ENCODE measurements around the gene LTBP2.
A peak's percentile ranks its signal among the peaks of the same experiment; 100 is the strongest.

The LTBP2 gene

GRCh38 chr14:74571901-74572725 lies 39.9 kb downstream of the LTBP2 start:
- DNase-seq (ENCODE audit: low read depth), result peak; percentile 99

- DNase-seq (ENCODE audit: low read depth), result no peak
Measured at GRCh38 chr14:74571441-74571841, 40.6 kb downstream of the LTBP2 start.

DNA sequence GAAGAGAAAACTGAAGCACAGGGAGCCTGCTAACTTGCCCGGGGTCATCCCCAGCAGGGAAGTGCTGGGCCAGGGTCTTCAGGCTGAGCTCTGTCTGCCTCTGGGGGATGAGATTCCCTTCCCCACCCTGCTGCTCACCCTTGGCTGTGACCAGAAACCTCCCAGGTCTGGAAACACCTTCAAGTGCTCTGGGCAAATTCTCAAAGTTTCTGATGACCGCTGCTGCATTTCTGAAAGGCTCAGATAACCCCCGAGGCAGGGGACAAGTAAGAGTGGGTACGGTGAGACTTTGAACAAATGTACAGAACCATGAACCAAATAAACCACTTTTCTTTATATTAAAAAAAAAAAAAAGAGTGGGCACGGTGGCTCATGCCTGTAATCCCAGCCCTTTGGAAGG lies 41.3 kb downstream of the LTBP2 start:
- no peak for DNase-seq (ENCODE audit: low read depth)

- DNase-seq (ENCODE audit: low read depth), result peak; percentile 82
Measured at GRCh38 chr14:74569806-74570591, 42.0 kb downstream of the LTBP2 start.

- no peak for DNase-seq (ENCODE audit: low read depth)
Measured at GRCh38 chr14:74569387-74569786, 42.6 kb downstream of the LTBP2 start.

DNA sequence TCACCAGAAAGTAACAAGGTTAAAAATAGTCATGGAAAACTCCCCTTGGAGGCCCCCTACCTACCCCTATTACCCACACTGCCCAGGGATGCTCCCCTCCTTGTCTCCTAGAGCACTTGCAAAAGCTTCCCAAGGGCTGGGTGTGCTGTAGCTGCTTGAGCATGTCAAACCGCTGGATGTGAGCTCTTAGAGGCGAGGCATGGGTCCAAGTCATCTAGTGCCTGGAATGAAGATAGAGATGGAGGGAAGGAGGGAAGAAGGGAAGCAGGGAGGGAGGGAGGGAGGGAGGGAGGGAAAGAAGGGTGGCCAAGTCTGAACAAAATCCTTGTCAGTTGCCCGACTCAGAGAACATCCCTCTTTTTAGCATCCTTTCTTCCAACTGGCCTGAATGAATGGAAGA lies 43.1 kb downstream of the LTBP2 start:
- DNase-seq (ENCODE audit: low read depth), result no peak

GRCh38 chr14:74568380-74568649 lies 43.7 kb downstream of the LTBP2 start:
- DNase-seq (ENCODE audit: low read depth), result no peak

DNA sequence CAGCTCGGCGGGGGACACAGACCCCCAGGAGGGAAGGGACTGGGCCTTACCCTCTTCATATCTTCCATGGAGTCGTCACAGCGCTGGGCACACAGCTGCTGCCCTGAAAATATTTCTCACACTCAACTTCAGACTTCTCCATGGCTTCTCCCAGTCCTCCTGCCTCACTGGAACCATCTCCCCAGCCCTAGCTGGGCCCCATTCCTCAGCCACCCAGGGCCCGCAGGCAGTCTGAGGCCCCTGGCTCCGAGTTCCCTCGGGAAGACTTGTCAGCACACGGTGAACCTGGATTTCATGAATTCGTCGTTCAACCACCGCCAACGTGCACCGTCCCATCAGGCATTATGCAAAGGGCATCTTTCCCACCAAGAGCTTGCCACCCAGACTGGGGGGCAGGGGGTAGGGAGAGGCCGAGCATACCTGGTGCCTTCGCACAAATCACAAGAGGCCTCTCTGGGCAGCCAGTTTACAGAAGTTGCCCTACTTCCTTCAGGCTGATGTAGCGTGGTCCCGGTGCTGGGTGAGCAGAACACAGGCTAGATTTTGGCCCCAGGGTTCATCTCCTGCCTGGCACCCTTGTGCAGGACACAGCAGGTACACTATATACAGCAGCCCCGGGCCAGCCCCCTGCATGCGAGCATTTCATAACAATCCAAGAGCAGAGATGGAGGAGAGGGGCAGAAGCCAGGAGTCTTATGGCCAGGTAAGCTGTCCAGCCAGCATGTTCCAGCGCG lies 44.2 kb downstream of the LTBP2 start:
- DNase-seq (ENCODE audit: low read depth), result no peak

- DNase-seq (ENCODE audit: low read depth), result no peak
Measured at GRCh38 chr14:74567219-74567618, 44.8 kb downstream of the LTBP2 start.

DNA sequence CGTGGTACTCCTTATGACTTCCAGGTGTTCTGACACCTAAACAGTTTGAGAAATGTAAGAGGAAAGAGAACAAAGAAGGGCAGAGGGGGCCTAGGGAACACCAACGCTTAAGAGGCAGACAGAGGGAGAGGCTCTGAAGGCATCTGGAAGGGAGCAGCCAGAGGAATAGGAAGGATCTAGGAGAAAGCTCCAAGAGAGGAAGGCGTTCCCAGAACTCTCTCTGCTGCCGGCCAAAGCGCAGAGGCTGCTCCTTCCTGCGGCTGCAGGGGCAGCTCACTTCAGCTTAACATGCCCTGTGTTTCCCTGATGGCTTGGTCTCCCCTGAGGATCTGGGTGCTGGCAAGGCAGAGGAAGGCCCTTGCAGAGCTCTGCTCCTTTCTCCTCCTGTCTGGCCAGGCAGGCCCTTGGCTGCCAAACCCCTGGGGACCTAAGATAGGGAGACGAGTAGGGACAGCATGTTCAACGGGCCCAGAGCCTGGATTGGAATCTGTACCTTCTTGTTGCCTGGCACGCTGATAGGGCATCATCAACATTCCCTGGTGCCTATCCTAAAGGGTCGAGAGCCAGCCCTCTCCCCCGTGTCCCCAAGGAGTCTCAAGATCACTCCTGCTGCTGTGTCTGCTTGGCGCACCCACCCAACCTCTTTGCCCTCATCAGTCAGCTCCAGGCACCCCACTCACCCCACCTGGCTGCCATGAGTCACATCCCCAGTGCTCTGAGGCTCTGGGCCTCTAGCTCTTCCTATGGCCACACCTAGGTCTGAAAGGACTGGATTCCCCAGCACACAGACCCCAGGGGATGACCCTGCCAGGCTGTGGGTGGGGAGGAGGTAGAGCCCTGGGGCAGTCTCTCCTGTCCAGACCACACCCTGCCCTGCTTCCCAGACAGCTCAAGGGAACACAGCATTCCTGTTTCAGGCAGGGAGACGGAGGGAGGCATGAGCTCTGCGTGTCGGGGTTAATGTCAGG lies 45.6 kb downstream of the LTBP2 start:
- DNase-seq (ENCODE audit: low read depth), result no peak

GRCh38 chr14:74563586-74564159 lies 48.4 kb downstream of the LTBP2 start:
- DNase-seq (ENCODE audit: low read depth), result no peak

- DNase-seq (ENCODE audit: low read depth), result peak; percentile 92
Measured at GRCh38 chr14:74563233-74563585, 48.8 kb downstream of the LTBP2 start.

GRCh38 chr14:74562515-74563232 lies 49.4 kb downstream of the LTBP2 start:
- peak; percentile 49 for DNase-seq (ENCODE audit: low read depth)

DNA sequence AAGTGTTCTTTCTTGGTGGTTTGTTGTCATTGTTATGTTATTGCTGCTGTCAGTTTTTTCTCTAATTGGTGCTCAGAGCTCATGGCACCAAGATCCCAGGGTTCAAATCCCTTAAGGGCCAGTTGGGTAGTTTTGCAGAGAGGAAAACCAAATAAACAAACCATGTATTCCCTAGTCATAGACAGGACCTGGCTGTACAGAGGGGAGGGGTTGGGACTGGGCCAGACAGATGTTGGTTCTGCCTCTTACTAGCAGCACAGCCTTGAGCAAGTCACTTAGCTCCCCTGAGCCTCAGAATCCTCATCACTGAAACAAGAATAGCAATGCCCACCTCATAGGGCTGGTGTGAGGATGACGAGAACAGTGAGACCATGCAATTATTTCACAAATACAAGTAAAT lies 53.4 kb downstream of the LTBP2 start:
- peak; percentile 64 for DNase-seq (ENCODE audit: low read depth)

DNA sequence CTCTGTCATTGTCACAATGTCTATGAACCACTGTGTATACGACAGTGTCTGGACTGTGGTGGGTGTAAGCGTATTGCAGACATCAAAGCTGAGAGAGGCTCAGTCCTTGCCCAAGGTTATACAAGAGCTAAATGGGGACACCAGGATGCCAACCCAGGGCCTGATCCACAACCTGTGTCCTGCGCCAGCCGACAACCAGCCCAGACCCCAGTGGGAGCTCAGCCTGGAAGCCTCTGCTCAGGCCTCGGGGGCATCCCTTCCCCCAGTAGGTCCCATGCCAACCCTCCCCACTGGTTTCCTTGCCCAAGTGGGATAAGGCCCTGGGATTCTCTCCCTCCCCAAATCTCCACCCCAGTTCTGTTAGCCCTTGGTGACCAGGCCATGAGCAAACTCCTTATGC lies 54.3 kb downstream of the LTBP2 start:
- no peak for DNase-seq (ENCODE audit: low read depth)

- no peak for DNase-seq (ENCODE audit: low read depth)
Measured at GRCh38 chr14:74555476-74556050, 56.5 kb downstream of the LTBP2 start.

- DNase-seq (ENCODE audit: low read depth), result no peak
Measured at GRCh38 chr14:74554742-74555362, 57.2 kb downstream of the LTBP2 start.

GRCh38 chr14:74552623-74553022 lies 59.4 kb downstream of the LTBP2 start:
- DNase-seq (ENCODE audit: low read depth), result peak; percentile 77

- no peak for DNase-seq (ENCODE audit: low read depth)
Measured at GRCh38 chr14:74551431-74552371, 60.3 kb downstream of the LTBP2 start.
